GM19324 (cell line): ENCODE data around the gene MYBPHL.
"Not testable (repeated sequence)": the region's sequence is repeated elsewhere in the genome, so short reads cannot be mapped to it uniquely, and the experiment has no call there.

ENCODE experiments used
- ATAC-seq: cut with Tn5 transposase; IDR thresholded peaks from one replicate; pipeline ENCODE4 v1.9.1; 2021; ENCODE audit warnings: mild to moderate bottlenecking, moderate library complexity; ENCODE audit not compliant: unreplicated experiment, low FRiP score

Gene MYBPHL

DNA sequence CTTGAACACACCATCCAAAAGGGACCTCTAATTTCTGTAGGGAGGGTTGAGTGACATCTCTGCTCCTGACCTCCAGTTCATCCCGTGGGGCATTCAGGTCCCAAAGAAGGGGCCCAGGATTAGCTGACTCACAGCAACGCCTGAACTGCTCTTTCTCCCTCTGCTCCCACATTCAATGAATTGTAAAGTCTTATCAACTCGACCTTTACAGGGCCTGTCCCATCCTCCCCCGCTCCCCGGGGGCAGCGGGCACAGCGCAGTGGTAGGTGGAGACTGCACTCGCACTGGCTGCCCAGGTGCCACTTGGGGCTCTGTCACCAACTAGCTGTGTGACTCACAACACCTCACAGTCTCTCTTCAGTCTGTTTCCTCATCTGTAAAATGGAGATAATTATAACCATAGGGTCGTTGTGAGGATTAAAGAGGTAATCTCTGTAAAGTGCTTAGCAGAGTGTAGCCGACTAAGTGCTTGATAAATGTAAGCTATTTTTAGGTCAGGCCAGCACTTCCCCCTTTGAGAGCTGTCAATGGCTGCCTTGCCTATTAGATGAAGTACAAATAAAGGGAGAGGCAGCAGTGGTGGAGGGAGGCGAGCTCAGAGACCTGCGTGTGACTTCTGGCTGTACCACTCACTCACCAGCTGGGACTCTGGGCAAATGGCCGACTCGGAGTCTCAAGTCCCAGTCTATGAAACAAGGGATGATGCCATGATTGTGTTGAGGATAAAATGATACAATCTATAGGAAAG lies 637 bp upstream of the MYBPHL start:
- no peak for ATAC-seq

DNA sequence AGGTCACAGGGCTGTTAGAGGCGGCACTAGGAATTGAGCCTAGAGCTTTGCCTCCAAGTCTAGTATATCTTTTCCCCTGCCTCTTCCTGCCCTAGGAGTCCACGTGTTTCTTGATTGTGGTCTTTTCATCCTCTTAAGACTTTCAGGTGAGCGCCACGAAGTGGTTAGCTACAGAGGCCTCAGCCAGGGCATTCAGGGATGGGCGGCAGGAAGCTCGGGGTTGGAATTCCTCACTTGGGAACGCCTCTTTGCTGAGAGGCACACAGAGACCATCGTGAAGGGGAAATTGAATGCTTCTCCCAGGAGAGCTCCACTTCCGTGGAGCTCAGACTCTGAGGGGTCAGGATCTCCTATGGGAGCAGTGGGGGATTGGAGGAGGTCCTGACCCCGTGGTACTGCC lies 820 bp downstream of the MYBPHL start:
- ATAC-seq: not testable (repeated sequence)

DNA sequence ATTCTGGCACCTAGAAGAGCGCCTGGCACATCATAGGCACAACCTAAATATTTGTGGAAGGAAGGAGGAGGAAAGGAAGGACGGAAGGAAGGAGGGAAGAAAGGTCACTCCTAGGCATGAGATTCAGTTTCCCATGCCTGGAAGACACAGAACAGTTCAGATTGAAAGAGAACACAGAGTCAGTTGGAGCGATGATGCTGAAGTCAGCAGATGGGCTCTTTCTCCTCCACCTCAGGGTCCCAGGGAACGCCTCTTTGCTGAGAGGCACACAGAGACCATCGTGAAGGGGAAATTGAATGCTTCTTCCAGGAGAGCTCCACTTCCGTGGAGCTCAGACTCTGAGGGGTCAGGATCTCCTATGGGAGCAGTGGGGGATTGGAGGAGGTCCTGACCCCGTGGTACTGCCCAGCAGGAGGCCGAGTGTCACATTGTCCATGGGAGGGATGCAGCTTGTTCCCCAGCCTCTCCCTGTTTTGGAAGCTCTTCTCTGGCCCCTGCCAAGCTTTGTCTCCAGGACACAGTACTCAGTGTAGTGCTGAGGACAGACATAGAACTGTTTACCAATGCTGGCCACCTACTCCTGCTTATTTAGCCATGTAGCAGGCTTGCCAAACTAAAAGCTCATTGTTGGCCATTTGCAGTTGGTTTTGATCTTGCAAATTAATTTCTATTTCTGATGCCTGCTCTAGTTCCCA lies 2.4 kb downstream of the MYBPHL start:
- ATAC-seq: no peak

DNA sequence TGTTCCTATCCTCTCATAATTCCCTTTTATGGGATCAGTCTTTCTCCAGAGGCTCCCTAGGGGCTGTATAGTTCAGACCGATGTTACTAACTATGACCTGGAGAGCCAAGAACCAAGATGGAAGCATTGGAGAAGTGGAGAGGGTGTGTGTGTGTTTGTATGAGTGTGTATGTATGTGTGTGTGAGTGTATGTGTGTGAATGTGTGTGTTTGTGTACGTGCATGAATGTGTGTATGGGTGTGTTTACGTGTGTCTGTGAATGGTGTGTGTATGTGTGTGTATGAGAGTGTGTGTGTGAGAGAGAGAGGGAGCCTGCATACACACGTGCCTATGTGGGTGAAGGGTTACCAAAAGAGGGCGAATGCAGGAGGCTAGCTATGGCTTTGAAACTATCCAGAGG lies 4.9 kb downstream of the MYBPHL start:
- no peak for ATAC-seq

DNA sequence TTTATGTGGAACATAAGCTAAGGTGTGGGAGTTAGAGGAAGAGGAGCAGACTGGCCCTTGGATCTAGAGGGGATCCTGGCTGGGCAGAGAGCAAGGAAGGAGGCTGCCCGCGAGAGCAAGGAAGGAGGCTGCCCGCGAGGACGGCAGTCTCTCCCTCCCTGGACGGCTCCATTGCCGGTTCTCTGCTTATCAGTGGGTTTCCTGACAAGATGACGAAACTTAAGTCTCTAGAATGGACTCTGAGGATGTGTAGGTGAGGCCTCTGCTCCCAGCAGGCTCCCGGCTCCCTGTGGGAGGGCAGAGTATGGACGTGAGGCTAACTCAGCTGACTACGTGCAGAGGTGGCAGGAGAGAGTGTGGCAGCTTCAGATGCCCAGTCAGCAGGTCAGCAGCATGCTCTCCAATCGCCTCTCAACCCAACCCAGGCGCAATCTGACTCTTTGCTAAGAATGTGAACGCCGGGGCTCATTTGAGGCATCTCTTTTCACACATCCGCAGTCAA lies 6.1 kb downstream of the MYBPHL start:
- no peak for ATAC-seq

DNA sequence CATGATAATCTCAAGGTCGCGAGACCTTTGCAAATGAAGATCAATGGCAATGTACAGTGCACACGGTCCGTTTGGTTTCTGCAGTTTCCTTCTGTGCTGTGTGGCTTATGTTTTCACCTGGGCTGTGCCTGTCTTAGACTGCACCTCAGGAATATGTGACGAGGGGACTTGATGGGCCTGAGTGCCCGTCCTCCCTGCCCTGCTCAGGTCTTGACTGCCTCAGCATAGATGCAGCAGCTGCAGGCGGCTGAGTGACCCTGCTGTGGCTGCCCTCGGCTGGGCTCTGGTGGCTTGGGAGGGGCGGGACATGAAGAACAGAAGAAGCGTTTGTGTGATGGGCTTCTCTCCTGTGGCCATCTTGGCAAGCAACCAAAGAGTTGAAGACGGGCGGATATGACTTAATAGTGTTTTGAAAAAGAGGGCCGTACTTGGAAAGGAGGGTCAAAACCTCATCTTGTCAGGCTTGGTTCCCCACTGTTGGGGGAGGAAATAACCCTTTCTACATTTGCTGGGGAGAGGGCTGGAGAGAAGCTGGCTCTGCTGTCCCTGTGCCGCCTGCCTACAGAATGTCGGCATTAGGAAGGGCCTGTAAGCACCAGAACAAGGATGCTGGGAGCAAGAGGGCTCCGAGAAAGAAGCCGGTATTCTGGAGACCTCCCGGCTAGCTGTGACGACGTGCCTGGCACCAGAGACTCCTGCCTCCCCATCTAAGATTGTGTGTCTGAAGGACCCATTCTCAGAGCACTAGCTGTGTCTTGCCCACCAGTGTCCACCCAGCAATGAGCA lies 7.1 kb downstream of the MYBPHL start:
- no peak for ATAC-seq

DNA sequence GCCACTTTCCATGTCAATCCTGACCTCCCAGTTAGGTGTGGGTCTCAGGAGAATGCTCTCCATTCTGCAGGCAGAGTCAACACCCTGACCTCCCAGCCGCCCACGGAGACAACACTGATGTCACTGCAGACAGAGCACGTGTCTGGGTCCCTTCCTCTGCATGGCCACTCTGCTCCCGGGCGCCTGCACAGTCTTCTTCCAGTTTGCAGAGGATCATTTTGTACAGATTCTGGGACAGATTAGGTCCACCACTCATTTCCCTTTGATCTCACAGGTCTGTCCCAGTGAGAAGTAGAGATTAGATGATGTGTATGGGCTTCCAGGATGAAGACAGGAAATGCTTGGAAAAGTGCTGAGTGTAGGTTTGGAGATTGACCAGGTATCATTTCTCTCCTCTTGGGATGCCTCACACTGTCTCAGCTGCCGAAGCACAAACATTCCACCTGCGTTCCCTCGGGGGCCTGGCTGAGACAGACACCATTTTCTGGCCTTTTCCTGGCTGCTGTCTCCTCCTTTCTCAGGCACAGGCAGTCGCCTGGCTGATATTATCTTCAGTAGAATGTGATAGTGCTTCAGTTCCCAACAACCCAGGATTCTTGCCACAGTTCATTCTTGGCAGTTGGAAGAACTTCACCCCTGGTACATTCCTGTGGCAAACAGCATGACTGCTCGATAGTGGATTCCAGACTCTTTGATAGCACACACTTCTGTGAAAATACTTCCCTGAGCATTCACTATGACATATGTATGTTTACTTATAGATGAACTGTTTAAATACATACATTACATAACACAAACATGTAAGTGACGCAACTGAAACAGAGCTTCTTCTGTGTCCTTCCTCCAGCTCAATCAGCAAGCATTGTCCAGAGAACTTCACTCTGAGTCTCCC lies 7.9 kb downstream of the MYBPHL start:
- no peak for ATAC-seq

DNA sequence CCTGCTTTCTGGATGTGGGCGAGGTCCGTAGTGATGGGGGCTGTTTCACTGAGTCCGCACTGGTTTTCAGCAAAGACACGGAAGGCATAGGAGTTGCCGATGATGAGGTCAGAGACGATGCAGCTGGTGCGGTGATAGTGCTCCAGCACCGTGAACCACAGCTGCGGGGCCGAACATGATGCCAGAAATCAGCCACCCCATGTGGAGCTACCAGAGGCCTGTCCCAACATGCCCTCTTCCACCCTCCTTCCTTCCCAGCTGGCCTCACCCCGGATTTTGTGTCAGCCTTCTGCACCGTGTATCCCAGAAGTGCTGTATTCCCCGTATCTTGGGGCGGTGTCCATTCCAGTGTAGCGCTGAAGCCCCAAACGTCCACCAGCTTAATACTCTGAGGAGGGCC lies 10.0 kb downstream of the MYBPHL start:
- ATAC-seq: no peak

DNA sequence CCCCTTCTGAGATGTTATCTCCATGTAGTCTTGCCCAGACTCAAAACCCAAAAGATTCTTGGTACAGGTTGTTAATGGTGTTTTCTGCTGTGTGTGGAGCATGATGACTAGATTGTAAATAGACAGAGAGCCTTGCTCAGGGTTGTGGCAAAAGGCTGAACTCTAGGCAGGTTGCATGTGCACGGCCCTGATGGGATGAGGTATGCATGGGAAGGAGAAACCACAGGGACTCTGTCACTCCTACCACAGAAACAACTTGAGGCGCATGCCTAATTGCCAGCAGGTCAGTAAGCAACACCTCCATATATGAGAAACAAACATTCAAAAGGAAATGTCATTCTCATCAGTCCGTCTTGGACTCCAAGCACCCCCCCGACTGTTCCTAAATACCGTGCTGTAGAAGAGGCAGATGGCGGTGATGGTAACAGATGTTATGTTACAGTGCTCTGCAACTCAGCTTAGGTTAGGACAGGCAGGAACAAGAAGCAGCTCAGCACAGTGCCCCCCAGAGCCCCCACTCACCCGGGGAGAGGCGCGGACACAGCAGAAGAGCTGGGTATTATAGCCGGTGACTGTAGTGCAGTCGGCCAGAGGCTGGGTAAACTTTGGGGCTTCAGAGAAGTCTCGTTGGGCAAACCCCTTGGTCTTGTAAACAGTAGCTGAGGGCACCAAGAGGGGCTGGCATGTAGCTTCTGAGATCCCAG lies 10.9 kb downstream of the MYBPHL start:
- ATAC-seq: no peak

DNA sequence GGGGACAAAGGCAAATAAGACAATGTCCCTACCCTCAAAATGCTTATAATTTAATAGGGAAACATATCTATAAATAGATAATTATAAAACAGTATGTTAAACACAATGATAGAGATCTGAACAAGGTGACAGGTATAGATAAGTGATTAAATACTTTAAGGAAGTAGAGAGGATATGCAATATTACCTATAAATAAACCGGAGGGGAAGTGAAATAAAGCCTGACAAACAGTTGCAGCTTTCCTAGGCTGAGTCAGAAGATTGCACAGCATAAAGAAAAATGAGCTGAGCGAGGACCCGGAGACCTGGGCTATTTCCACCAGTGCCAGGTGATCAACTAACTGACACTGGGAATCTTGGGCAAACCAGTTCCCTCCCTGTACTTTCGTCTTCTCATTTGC lies 12.3 kb downstream of the MYBPHL start:
- ATAC-seq: no peak

DNA sequence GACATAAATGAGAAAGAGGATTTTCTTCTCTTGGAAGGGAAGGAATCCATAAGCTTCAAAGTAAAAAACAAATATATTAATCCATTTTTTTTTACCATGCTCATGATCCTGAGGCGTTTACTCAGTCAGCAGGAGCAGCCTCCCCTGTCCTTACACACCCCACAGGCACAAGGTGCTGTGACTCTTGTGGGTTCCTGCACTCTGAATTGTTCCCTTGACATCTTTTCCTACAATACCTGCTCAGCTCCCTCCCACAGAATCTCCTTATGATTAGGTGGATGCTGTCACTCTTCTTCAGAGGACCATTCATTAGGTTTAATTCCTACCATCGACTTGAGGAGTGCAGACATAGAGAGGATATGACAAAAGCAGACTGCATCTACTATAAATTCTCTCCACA lies 13.8 kb downstream of the MYBPHL start:
- no peak for ATAC-seq

DNA sequence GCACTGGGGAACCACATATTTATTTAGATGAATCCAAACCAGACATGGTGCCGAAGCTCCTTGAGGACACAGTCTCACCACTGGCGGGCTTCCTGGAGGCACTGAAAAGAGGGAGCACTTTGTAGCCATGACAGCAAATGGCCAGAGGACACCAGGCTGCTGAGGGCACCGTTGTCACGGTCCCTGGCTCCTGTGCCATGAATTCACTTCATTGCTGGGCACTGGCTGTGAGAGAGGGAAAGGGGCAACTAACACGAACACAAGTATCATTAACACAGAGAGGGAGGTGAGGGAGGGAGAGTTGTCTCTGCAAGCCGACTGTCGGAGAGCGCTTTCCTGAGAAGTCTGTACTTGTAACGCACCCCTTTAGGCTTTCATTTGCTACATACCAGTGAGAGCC lies 14.4 kb downstream of the MYBPHL start:
- no peak for ATAC-seq

DNA sequence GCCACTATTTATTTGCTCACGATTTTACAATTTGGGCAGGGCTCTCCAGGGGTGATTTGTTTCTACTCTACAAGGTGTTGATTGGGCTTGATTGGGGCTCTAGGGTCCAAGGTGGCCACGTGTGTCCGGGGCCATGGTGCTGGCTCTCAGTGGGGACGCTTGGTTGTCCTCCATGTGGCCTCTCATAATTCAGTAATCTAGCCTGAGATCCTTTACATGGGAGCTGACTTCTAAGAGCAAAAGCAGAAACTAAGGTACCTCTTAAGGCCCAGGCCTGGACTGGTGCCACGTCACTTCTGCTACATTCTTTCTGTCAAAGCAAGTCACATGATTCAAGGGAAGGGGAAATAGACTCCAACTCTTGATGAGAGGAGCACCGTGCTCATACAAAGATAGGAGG lies 15.8 kb downstream of the MYBPHL start:
- no peak for ATAC-seq

DNA sequence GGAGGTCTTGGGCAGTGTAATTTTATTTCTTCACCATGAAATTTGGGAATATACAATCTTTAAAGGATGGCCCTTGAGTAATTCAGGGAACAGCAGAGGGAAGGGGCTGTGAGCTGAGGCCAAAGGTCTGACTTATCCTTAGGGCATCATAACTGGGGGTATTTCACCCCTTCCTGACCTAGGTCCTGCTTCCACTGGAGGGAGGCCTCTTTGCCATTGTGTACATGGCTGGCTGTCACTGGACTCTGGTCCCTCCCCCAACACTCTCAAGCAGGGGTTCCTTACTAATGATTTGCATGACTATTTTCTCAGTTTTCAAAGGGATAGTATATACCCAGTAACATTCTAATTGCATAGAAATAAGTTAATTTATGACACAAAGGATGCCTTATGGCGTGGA lies 16.7 kb downstream of the MYBPHL start:
- no peak for ATAC-seq

DNA sequence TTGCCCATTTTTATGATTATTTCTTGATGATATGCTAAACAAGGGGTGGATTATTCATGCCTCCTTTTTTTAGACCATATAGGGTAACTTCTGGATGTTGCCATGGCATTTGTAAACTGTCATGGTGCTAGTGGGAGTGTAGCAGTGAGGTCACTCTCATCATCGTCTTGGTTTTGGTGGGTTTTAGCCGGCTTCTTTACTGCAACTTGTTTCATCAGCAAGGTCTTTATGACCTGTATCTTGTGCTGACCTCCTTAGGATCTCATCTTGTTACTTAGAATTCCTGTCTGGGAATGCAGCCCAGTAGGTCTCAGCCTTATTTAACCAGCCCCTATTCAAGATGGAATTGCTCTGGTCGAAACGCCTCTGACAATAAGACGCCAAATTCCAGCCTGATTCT lies 20.0 kb downstream of the MYBPHL start:
- ATAC-seq: not testable (repeated sequence)

DNA sequence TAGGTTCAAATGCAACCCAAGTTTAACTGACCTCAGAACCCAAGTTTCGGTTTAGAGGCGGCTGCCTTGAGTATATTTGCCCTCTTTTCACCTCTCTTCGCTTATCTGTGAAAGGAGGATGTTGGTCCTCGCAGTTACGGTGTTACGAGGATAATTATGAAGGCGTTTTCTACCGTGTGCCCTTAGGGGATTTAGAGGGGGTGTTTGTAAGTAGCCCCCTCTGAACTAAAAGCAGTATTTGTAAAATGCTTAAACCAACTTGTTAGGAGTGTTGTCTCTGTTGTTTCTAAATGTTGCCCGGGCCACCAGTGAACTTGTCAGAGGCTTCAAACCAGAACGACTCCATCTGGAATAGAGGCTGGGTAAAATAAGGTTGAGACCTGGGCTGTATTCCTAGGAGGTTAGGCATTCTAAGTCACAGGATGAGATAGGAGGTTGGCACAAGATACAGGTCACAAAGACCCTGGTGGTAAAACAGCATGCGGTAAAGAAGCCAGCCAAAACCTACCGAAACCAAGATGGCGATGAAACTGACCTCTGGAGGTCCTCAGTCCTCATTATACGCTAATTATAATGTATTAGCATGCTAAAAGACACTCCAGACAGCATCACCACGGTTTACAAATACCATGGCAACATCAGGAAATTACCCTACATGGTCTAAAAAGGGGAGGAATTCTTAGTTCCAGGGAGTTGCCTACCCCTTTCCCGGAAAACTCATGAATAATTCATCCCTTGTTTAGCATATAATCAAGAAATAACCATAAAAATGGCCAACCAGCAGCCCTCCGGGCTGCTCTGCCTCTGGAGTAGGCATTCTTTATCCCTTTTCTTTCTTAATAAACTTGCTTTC lies 22.8 kb downstream of the MYBPHL start:
- no peak for ATAC-seq

DNA sequence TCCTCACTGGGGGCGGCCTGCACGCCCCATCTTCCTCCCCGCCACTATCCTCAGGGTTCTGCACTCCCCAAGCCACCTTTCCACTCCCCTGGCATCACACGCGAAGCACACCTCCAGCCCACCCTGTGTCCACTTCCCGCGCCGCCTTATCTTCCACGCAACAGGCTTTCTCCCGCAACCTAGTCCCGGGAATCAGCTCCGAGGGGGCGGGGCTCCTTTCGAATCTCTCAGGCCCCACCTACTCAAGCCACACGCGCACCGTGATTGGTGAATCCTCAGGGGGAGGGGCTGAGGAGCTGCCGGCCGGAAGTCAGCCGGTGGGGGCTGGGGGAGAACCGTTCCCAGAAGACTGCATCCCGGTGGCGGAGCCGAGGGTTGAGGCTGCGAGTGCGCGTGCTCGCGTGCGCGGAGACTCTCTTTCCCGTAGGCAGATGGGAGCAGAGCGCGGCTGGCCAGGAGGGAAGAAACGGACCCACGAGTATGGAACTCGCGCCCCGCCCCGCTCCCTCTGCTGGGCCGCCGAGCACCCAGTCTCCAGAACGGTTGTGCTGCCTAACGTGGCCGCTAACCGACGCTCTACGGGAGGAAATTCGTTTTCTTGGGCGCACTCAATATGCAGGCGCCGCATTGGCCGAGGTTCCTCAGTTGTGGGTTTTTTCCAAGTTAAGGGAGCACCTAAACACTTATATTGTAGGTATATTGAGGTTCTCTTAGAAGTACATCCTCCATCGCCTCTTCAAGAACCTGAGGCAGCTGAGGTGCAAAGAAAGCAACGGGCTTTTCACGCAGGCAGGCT lies 23.7 kb downstream of the MYBPHL start, which contains the start of gene PSRC1:
Gene PSRC1, minus strand, starts transcription at position 194 of the 796 bp plus-strand sequence.
- ATAC-seq: peak; percentile 97

DNA sequence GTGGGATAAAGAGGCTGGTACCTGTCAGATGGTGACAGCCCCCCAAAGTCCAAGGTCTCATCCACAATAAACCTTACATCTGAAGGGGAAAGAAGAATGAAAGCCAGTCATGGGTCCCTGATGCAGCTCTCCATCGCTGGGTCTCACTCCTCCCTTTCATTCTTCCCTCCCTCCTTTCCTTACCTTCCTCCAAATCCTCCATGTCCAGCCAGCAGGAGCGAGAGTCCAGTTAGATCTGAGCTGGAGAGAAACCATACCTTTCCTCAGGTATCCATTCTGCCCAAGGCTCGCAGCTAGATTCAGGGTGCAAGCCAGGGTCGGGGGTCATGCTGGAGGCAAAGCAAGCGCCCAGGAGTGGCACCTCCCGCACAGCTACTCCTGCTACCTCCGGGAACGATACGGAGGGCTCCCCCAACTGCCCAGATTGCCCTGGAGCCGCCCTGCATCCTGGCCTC lies 24.3 kb downstream of the MYBPHL start:
- no peak for ATAC-seq
